HFFc6 (cell line): ENCODE measurements around the gene MBOAT2. TPM values are rescaled to one million over a fixed set of nuclear protein-coding genes. Genes with fewer than 3 reads are reported as not detected.

Experiments used
- DNase-seq: peaks from one replicate; pipeline ENCODE4 v3.0.0-alpha.2; 2018
- H3K27ac Mint-ChIP-seq: 2 replicates; pipeline ENCODE4 v1.8.0; 2020; ENCODE audit warnings: mild to moderate bottlenecking, mixed read lengths
- H3K27me3 Mint-ChIP-seq: 2 replicates; pipeline ENCODE4 v1.8.0; 2021; ENCODE audit warnings: mild to moderate bottlenecking, moderate library complexity, mixed read lengths; ENCODE audit not compliant: insufficient read depth
- H3K36me3 Mint-ChIP-seq: 2 replicates; pipeline ENCODE4 v1.8.0; 2021; ENCODE audit warnings: low read depth, mixed read lengths
- H3K4me1 Mint-ChIP-seq: 2 replicates; pipeline ENCODE4 v1.8.0; 2020; ENCODE audit warnings: low read depth, mixed read lengths
- H3K4me3 Mint-ChIP-seq: 2 replicates; pipeline ENCODE4 v1.8.0; 2020; ENCODE audit warnings: mild to moderate bottlenecking, moderate library complexity, mixed read lengths
- H3K9me3 Mint-ChIP-seq: 2 replicates; pipeline ENCODE4 v1.8.0; 2020; ENCODE audit warnings: mild to moderate bottlenecking, mixed read lengths
- CTCF ChIP-seq: fragments of 200-600 bp; sonication (generic); IDR thresholded peaks from 2 replicates; pipeline ENCODE4 v1.5.0; 2021; ENCODE audit warnings: antibody characterized with exemption, mild to moderate bottlenecking
- total RNA-seq, 6 experiments: library from RNA; stranded (reverse); fragmentation: NEBNext Ultra II Directional; extraction: Animal tissue kit (Norgen Biotek cat#: 25700); gene quantifications; 2 replicates in 1 of 6; 3 replicates in 5 of 6; pipeline ENCODE4 v1.2.3, GENCODE V29; 2021

MBOAT2 gene
- total RNA-seq, 6 experiments from 2014 or later = 49.8 to 66.2 (median 55.7) TPM

GRCh38 chr2:8877332-8877731 lies 126.2 kb downstream of the MBOAT2 start:
- no peak for DNase-seq
- no peaks in the 10 kb centered on the region; the same call in 1 of the 2 replicates for H3K27me3 Mint-ChIP-seq
- H3K36me3 Mint-ChIP-seq = peaks cover 18% of the 10 kb centered on the region; the same call in 1 of the 2 replicates
- peak overlapping the region; percentile 41; the same call in 1 of the 2 replicates for H3K27ac Mint-ChIP-seq
- H3K4me1 Mint-ChIP-seq = peaks cover 6% of the 10 kb centered on the region
- TF ChIP-seq CTCF = no peak
- no peaks in the 10 kb centered on the region for H3K9me3 Mint-ChIP-seq
- no peak overlapping the region for H3K4me3 Mint-ChIP-seq

GRCh38 chr2:8876628-8877027 lies 126.9 kb downstream of the MBOAT2 start:
- no peak overlapping the region for H3K27ac Mint-ChIP-seq
- H3K27me3 Mint-ChIP-seq = no peaks in the 10 kb centered on the region; the same call in 1 of the 2 replicates
- H3K4me1 Mint-ChIP-seq = peaks cover 6% of the 10 kb centered on the region
- no peaks in the 10 kb centered on the region for H3K9me3 Mint-ChIP-seq
- H3K36me3 Mint-ChIP-seq = peaks cover 18% of the 10 kb centered on the region; the same call in 1 of the 2 replicates
- no peak overlapping the region for H3K4me3 Mint-ChIP-seq
- no peak for DNase-seq
- no peak for TF ChIP-seq CTCF

GRCh38 chr2:8872821-8873432 lies 130.6 kb downstream of the MBOAT2 start:
- Mint-ChIP-seq H3K4me1 (peaks cover 6% of the 10 kb centered on the region), H3K27ac (no peak overlapping the region), H3K36me3 (0 out of 2 replicates have a peak, but pooled peaks cover 4% of the 10 kb centered on the region), H3K27me3 (no peaks in the 10 kb centered on the region; the same call in 1 of the 2 replicates), H3K9me3 (no peaks in the 10 kb centered on the region), H3K4me3 (no peak overlapping the region)
- peak; percentile 50 for DNase-seq
- peak; percentile 82 for TF ChIP-seq CTCF

GRCh38 chr2:8870441-8870840 lies 133.0 kb downstream of the MBOAT2 start:
- H3K9me3 Mint-ChIP-seq = no peaks in the 10 kb centered on the region

GRCh38 chr2:8867363-8867762 lies 136.1 kb downstream of the MBOAT2 start:
- DNase-seq = no peak
- Mint-ChIP-seq H3K27me3 (no peaks in the 10 kb centered on the region), H3K4me1 (no peaks in the 10 kb centered on the region), H3K9me3 (no peaks in the 10 kb centered on the region), H3K27ac (no peak overlapping the region), H3K4me3 (no peak overlapping the region), H3K36me3 (peaks cover 8% of the 10 kb centered on the region)
- TF ChIP-seq CTCF = no peak

More at GRCh38 chr2:8870441-8870840, 133.0 kb downstream of the MBOAT2 start:
- DNase-seq = no peak
- H3K4me1 Mint-ChIP-seq = peaks cover 6% of the 10 kb centered on the region; the same call in 1 of the 2 replicates
- no peaks in the 10 kb centered on the region; the same call in 1 of the 2 replicates for H3K27me3 Mint-ChIP-seq
- no peak overlapping the region for H3K4me3 Mint-ChIP-seq
- H3K36me3 Mint-ChIP-seq = no peaks in the 10 kb centered on the region
- no peak for TF ChIP-seq CTCF
- no peak overlapping the region for H3K27ac Mint-ChIP-seq
